GM20000 (cell line): ENCODE results near the gene PIP5K1C.
"Not testable (repeated sequence)": the region's sequence is repeated elsewhere in the genome, so short reads cannot be mapped to it uniquely, and the experiment has no call there.

Experiments used
- DNase-seq: peaks from one replicate; pipeline ENCODE4 v3.0.0; 2012; ENCODE audit warnings: low spot score
- TF ChIP-seq, protein P1 (sequence below): IDR thresholded peaks from 2 replicates; pipeline ENCODE4 v1.5.1; 2012; ENCODE audit warnings: mild to moderate bottlenecking, control low read depth; ENCODE audit errors: extremely low read depth, missing control alignments

The PIP5K1C gene

DNA sequence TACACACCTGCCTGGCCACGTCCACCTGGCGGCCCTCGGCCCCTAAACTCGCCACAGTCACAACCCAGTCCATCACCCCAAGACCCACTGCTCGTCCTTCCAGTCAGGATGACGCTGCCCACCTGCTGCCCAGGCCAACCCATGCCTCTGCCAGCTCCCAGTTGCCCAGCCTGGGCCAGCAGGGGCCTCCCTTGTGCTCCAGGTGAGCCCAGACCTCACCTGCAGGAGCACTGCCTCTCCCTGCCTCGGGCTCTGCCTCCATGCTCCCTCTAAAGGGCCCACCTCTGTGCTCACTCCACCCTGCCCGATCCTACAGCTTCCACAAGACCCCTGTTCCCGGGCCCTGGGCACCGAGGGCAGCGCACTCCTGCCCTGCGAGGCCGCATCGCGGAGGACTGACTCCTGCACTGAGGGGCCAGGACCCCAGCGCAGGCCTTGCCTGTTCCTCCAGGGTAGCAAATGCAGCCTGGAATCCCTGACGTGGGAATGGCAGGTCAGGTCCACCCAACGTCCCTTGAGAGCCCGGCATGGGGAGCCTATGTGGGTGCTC is 65.7 kb downstream of the PIP5K1C start:
- DNase-seq, result no peak
- TF ChIP-seq, protein P1, sequence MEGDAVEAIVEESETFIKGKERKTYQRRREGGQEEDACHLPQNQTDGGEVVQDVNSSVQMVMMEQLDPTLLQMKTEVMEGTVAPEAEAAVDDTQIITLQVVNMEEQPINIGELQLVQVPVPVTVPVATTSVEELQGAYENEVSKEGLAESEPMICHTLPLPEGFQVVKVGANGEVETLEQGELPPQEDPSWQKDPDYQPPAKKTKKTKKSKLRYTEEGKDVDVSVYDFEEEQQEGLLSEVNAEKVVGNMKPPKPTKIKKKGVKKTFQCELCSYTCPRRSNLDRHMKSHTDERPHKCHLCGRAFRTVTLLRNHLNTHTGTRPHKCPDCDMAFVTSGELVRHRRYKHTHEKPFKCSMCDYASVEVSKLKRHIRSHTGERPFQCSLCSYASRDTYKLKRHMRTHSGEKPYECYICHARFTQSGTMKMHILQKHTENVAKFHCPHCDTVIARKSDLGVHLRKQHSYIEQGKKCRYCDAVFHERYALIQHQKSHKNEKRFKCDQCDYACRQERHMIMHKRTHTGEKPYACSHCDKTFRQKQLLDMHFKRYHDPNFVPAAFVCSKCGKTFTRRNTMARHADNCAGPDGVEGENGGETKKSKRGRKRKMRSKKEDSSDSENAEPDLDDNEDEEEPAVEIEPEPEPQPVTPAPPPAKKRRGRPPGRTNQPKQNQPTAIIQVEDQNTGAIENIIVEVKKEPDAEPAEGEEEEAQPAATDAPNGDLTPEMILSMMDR, result no peak

DNA sequence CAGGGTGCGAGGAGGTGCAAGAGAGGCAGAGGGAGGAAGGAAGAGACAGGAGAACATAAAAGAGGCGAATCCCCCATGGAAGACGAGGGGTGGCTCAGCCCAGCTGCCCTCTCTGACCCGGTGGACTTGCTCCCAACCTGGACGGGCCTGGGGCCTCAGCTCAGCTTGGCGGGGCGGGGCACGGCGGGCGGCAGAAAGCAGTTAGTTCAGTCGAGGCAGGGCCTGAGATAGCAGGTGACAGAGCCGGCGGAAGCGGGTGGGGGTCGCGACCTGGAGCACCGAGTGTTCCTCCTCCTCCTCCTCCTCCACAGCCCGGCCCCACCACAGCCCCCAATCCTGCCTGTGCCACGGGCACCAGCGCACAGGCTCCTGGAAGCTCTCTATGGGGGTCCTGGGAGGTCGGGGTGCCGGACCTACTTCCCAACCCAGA is 66.7 kb downstream of the PIP5K1C start:
- DNase-seq, result no peak
- TF ChIP-seq, protein P1, result no peak

DNA sequence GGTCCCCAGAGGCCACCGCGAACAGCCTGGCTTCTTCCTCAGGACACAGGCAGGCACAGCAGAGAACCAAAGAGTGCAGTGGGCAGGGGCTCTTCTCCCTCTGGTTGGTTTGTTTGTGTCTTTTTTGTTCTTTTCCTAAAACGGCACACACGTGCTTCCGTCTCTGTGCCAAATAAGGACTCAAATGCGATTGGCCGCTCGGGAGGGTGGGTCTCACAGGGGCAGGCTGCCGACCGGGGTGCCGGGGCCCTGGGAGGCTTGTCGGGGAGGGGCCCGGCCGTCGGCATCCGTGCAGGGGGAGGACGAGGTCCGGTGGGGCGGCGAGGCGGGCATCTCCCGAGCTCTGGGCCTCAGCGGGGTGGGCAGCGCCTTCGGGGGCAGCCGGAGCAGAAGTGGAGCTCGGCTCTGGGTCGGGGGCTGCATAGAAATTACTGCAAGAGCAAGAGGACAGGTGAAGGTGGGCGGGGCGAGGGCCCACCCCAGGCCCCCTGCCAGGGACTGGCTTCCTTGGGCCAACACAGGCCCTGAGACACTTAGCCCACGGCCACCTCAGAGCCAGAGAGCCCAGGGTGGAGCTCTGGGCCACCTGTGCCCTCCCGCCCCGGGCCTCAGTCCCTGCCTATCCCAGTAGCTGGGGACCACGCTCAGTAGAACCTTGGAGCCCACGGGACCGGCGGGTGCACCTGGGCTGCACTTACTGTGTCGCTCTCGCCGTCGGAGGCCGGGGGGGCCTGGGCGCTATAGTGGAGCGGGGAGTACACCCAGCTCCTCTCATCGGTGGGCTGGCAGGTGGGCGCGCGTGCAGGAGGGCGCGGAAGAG is 67.3 kb downstream of the PIP5K1C start:
- no peak for DNase-seq
- TF ChIP-seq, protein P1, result no peak

DNA sequence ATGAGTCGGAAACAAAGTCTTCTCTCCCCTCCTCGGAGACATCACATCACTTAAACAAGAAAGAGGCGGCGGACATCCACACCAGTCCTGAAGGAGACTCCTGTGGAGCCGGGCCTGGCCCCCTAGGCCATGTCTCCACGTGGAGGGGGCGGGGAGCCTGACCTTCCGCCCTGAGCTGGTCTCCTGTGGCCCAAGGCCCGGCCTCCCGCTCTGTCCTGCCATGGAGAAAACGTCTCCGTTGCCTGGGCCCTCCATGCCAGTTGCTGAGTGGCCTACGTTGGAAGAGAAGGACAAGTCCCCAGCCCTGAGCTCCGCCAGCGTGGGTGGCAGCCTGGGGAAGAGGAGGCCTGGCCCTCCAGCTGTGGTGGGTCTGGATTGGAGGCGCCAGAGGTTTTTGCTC is 68.2 kb downstream of the PIP5K1C start:
- DNase-seq, result no peak
- TF ChIP-seq, protein P1, result no peak

DNA sequence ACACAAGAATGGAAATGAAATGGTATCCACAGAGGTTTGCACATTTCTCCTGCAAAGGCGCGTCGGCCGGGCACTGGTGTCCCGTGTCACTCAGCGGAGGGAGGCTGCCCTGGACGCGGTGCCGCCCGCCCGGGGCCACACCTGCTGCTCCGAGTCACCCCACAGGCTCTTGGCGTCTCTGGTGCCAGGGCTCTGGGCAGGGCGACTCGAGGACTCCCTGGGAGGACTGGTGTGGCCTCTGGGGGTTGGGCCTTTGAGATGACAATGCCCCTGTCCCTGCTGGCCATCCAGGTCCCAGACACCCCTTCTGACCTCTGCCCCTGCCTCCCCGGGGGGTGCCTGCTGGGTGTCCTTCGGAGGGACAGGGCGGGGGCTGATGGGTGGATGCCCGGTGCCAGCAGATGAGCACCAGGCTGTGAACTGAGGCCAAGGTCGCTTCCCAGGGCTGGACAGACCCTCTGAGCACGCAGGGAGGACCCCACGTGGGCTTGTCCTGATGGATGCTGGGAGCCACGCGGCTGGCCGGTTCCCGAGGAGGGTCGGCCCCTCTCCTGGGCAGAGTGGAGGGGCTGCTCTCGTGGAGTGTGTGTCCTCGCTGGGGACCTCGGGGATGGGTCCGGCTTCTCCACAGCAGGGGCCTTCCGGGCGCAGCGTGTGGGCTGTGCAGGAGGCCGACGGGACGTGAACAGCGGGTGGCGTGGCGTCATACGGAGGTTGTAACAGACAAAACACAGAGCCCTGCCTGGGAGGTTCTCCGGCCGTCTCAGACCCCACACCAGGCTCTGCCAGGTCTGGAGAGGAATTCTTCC is 69.0 kb downstream of the PIP5K1C start:
- no peak for DNase-seq
- TF ChIP-seq, protein P1, result no peak

DNA sequence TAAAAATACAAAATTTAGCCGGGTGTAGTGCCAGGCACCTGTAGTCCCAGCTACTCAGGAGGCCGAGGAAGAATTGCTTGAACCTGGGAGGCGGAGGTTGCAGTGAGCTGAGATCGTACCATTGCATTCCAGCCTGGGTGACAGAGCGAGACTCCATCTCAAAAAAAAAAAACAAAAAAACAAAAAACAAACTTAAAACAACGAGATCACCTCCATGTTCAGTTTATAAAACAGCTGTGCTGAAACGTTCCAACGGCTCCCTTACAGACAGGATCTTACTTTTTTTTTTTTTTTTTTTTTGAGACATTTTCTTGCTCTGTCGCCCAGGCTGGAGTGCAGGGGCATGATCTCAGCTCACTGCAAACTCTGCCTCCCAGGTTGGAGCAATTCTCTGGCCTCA is 71.5 kb downstream of the PIP5K1C start:
- DNase-seq, result not testable (repeated sequence)

DNA sequence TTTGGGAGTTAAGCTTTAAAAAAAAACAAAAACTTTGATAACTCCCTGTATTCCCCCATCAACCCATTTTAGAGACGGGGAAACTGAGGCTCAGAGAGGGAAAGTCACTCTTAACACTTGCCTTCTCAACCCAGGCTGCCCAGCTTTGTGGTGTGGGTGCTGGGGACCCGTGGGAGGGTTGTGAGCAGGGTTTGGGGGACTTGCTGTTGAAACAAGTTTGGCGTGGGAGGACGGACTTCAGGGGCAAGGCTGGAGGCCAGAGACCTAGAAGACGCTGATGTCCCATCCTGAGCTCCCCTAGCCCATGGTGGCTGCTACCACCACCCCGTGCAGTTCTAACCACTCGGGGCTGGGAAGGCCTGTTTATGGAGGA is 72.9 kb downstream of the PIP5K1C start:
- no peak for DNase-seq
- TF ChIP-seq, protein P1, result no peak
